Measurements from ENCODE around the gene PTGIS.

The PTGIS gene

GRCh38 chr20:49539481-49540231 is 28.3 kb downstream of the PTGIS start:
- no peak overlapping the region for H3K4me3 ChIP-seq (ENCODE audit: low read depth, low read length)
- no peak for DNase-seq
- no peak for TF ChIP-seq CTCF (IDR thresholded peaks at IDR 0.05; ENCODE audit: low read depth, low read length, missing control alignments)
- in situ Hi-C loops (cut with HindIII; ENCODE audit: low pct_ligation_motif_present, low sequenced_read_pairs) = no loop called here
- no peaks in the 10 kb centered on the region for H3K36me3 ChIP-seq (replicated peaks)
- H3K27me3 ChIP-seq (replicated peaks) = no peaks in the 10 kb centered on the region
- no peak overlapping the region for H3K27ac ChIP-seq

- DNase-seq = no peak
- Histone ChIP-seq H3K4me3 (ENCODE audit: low read depth, low read length) (no peak overlapping the region), H3K36me3 (replicated peaks) (no peaks in the 10 kb centered on the region), H3K27me3 (replicated peaks) (no peaks in the 10 kb centered on the region), H3K27ac (no peak overlapping the region)
- in situ Hi-C loops (cut with HindIII; ENCODE audit: low pct_ligation_motif_present, low sequenced_read_pairs) = no loop called here
- TF ChIP-seq CTCF (IDR thresholded peaks at IDR 0.05; ENCODE audit: low read depth, low read length, missing control alignments) = no peak
Observed at GRCh38 chr20:49538950-49539349, 29.0 kb downstream of the PTGIS start.

GRCh38 chr20:49534255-49534712 is 33.7 kb downstream of the PTGIS start:
- Histone ChIP-seq H3K27ac (no peak overlapping the region), H3K36me3 (replicated peaks) (no peaks in the 10 kb centered on the region), H3K27me3 (replicated peaks) (no peaks in the 10 kb centered on the region), H3K4me3 (ENCODE audit: low read depth, low read length) (no peak overlapping the region)
- TF ChIP-seq CTCF (IDR thresholded peaks at IDR 0.05; ENCODE audit: low read depth, low read length, missing control alignments) = peak; percentile 83
- DNase-seq = peak; percentile 49
- in situ Hi-C loops (cut with HindIII; ENCODE audit: low pct_ligation_motif_present, low sequenced_read_pairs) = no loop called here

- H3K4me3 ChIP-seq (ENCODE audit: low read depth, low read length) = no peak overlapping the region
- no peak for DNase-seq
- H3K27ac ChIP-seq = no peak overlapping the region
- no peak for TF ChIP-seq CTCF (IDR thresholded peaks at IDR 0.05; ENCODE audit: low read depth, low read length, missing control alignments)
- in situ Hi-C loops (cut with HindIII; ENCODE audit: low pct_ligation_motif_present, low sequenced_read_pairs) = no loop called here
- H3K36me3 ChIP-seq (replicated peaks) = no peaks in the 10 kb centered on the region
- no peaks in the 10 kb centered on the region for H3K27me3 ChIP-seq (replicated peaks)
Observed at GRCh38 chr20:49532285-49532946, 35.5 kb downstream of the PTGIS start.

GRCh38 chr20:49529470-49529869 is 38.5 kb downstream of the PTGIS start:
- Histone ChIP-seq H3K27me3 (replicated peaks) (no peaks in the 10 kb centered on the region), H3K36me3 (replicated peaks) (no peaks in the 10 kb centered on the region), H3K4me3 (ENCODE audit: low read depth, low read length) (no peak overlapping the region), H3K27ac (no peak overlapping the region)
- no peak for TF ChIP-seq CTCF (IDR thresholded peaks at IDR 0.05; ENCODE audit: low read depth, low read length, missing control alignments)
- no peak for DNase-seq
- in situ Hi-C loops (cut with HindIII; ENCODE audit: low pct_ligation_motif_present, low sequenced_read_pairs) = no loop called here
